Common myeloid progenitor, CD34-positive (primary cell): ENCODE measurements around the gene C1orf52. TPM values are rescaled to one million over a fixed set of nuclear protein-coding genes. Genes with fewer than 3 reads are reported as not detected.

Source experiments
- CTCF ChIA-PET: fragments of 350-600 bp; sonication (Branson Sonifier 250); formaldehyde crosslinking; loops from one replicate; lab custom pipeline; 2021; ENCODE audit warnings: antibody characterized with exemption; lab: Charles Lee
- POLR2A ChIA-PET: fragments of 350-600 bp; sonication (Branson Sonifier 250); formaldehyde crosslinking; loops from one replicate; lab custom pipeline; 2021; ENCODE audit warnings: antibody characterized with exemption; lab: Charles Lee
- DNase-seq, 3 donors: peaks; one replicate each; pipeline versions ENCODE4 v3.0.0 to v3.0.0-alpha.2; 2013
- H3K27ac ChIP-seq, 2 experiments: 1 replicate in 1 of 2; 2 replicates in 1 of 2; pipeline ENCODE4 v1.7.0; 2013; ENCODE audit warnings: inconsistent platforms in 2 of 2, low read length in 2 of 2, mild to moderate bottlenecking in 2 of 2, low read depth in 1 of 2, moderate library complexity in 1 of 2; ENCODE audit not compliant: severe bottlenecking in 2 of 2, insufficient read depth in 1 of 2, poor library complexity in 1 of 2
- H3K27me3 ChIP-seq, 5 experiments: replicated peaks in 2 of 5; 1 replicate in 3 of 5; 2 replicates in 2 of 5; pipeline versions ENCODE4 v1.6.1 to v1.7.0; 2013; ENCODE audit warnings: low read length in 4 of 5, mild to moderate bottlenecking in 2 of 5, moderate library complexity in 2 of 5, inconsistent platforms in 1 of 5; ENCODE audit not compliant: insufficient read depth in 5 of 5, control insufficient read depth in 4 of 5
- H3K36me3 ChIP-seq, 4 experiments: 1 replicate in 2 of 4; 2 replicates in 2 of 4; pipeline versions ENCODE4 v1.6.1 to v1.7.0; 2013; ENCODE audit warnings: low read length in 3 of 4, control low read depth in 1 of 4, mild to moderate bottlenecking in 1 of 4; ENCODE audit not compliant: control insufficient read depth in 4 of 4, insufficient read depth in 4 of 4
- H3K4me1 ChIP-seq, 4 experiments: 1 replicate in 3 of 4; 2 replicates in 1 of 4; pipeline versions ENCODE4 v1.6.1 to v1.7.1; 2013; ENCODE audit warnings: low read length in 3 of 4, mild to moderate bottlenecking in 3 of 4, control low read depth in 1 of 4, inconsistent platforms in 1 of 4, moderate library complexity in 1 of 4; ENCODE audit not compliant: control insufficient read depth in 4 of 4, insufficient read depth in 4 of 4; ENCODE audit errors: control extremely low read depth in 1 of 4
- H3K4me3 ChIP-seq, 7 experiments: 1 replicate in 4 of 7; 2 replicates in 3 of 7; pipeline versions ENCODE4 v1.5.1 to v1.7.0; 2013; ENCODE audit warnings: mild to moderate bottlenecking in 7 of 7, low read length in 6 of 7, moderate library complexity in 6 of 7, inconsistent platforms in 2 of 7, low read depth in 2 of 7, control low read depth in 1 of 7; ENCODE audit not compliant: insufficient read depth in 4 of 7, control insufficient read depth in 1 of 7; ENCODE audit errors: extremely low read depth in 1 of 7
- H3K9me3 ChIP-seq, 5 experiments: 1 replicate in 4 of 5; 2 replicates in 1 of 5; pipeline versions ENCODE4 v1.6.1 to v1.7.1; 2013; ENCODE audit warnings: low read length in 4 of 5, mild to moderate bottlenecking in 2 of 5, inconsistent platforms in 1 of 5, low read depth in 1 of 5, moderate library complexity in 1 of 5; ENCODE audit not compliant: control insufficient read depth in 4 of 5, insufficient read depth in 2 of 5; ENCODE audit errors: control extremely low read depth in 1 of 5
- WGBS: methylation state at CpG from one replicate; pipeline ENCODE4 v1.1.5; 2013; ENCODE audit not compliant: insufficient coverage; 5-methylcytosine and 5-hydroxymethylcytosine counted together
- polyA plus RNA-seq: library from polyadenylated mRNA; unstranded; fragments of 120-200 nt; gene quantifications from one replicate; pipeline ENCODE4 v1.2.1, GENCODE V29; 2013

C1orf52 gene
- polyA plus RNA-seq, result 32.4 TPM

GRCh38 chr1:85259118-85259911, at the start of gene C1orf52:
Gene C1orf52, minus strand, starts transcription at chr1:85259662. Its CDS starts 29 bp downstream, at chr1:85259633.
- H3K9me3 ChIP-seq, result peaks cover 0 to 4% (median 2%) of the 10 kb centered on the region in 5 experiments
- ChIA-PET CTCF (interaction anchor here (0.5 to 12.8 kb wide), 17 partner anchors 9 to 424 kb away, joined by 3 to 159 read pairs (median 4); partner anchors contain the start of gene BCL10), POLR2A (interaction anchor here (0.5 to 1.4 kb wide), 5 partner anchors 17 to 315 kb away, joined by 3 to 9 read pairs (median 4); partner anchors contain the start of genes BCL10 and SYDE2)
- peak within 1 kb of the TSS; percentile 72 to 93 for H3K27ac ChIP-seq
- DNase-seq, result peak; percentile 93 to 97 (median 96)
- H3K4me1 ChIP-seq, result peaks cover 8 to 18% (median 13%) of the 10 kb centered on the region in 4 experiments
- under 1% methylated on average over 41 of the region's 65 CpGs for WGBS
- peaks cover 6 to 26% (median 12%) of the 10 kb centered on the region in 4 experiments for H3K36me3 ChIP-seq
- H3K4me3 ChIP-seq, result peak within 1 kb of the TSS; percentile 81 to 98 (median 94)
- no peaks in the 10 kb centered on the region for H3K27me3 ChIP-seq

- DNase-seq, result no peak
- POLR2A ChIA-PET, result no interaction called here
- WGBS, result 90% methylated on average over 2 of the region's 4 CpGs
- CTCF ChIA-PET, result interaction anchor here (0.6 to 2.6 kb wide), 28 partner anchors 11 to 708 kb away, joined by 3 to 33 read pairs (median 5); no protein-coding TSS in a partner anchor
- Histone ChIP-seq H3K4me3 (no peak overlapping the region), H3K9me3 (no peaks in the 10 kb centered on the region), H3K27me3 (peaks cover 0 to 11% (median 2%) of the 10 kb centered on the region in 5 experiments), H3K4me1 (peaks cover 0 to 2% (median 0%) of the 10 kb centered on the region in 4 experiments), H3K36me3 (no peaks in the 10 kb centered on the region), H3K27ac (no peak overlapping the region)
Observed at GRCh38 chr1:85308833-85309350, 49.4 kb upstream of the C1orf52 start.

GRCh38 chr1:85307987-85308832, 48.7 kb upstream of the C1orf52 start:
- DNase-seq, result peak; percentile 76 to 85 (median 82)
- Histone ChIP-seq H3K4me1 (peaks cover 0 to 2% (median 0%) of the 10 kb centered on the region in 4 experiments), H3K9me3 (no peaks in the 10 kb centered on the region), H3K4me3 (peak overlapping the region in 2 of 7 experiments; percentile 1 to 51), H3K27ac (no peak overlapping the region), H3K27me3 (peaks cover 0 to 11% (median 2%) of the 10 kb centered on the region in 5 experiments), H3K36me3 (no peaks in the 10 kb centered on the region)
- WGBS, result 27% methylated on average over 25 of the region's 27 CpGs
- ChIA-PET CTCF (interaction anchor here (0.6 to 2.6 kb wide), 31 partner anchors 8 to 938 kb away, joined by 3 to 33 read pairs (median 4); no protein-coding TSS in a partner anchor), POLR2A (no interaction called here)

- WGBS, result 100% methylated on average over 4 of the region's 4 CpGs
- DNase-seq, result no peak
- Histone ChIP-seq H3K27ac (no peak overlapping the region), H3K27me3 (peaks cover 0 to 11% (median 2%) of the 10 kb centered on the region in 5 experiments), H3K36me3 (no peaks in the 10 kb centered on the region), H3K9me3 (no peaks in the 10 kb centered on the region), H3K4me3 (no peak overlapping the region), H3K4me1 (peaks cover 0 to 2% (median 0%) of the 10 kb centered on the region in 4 experiments)
- ChIA-PET POLR2A (no interaction called here), CTCF (interaction anchor here (0.9 to 1.2 kb wide), 4 partner anchors 9 to 387 kb away, joined by 3 to 5 read pairs (median 3); no protein-coding TSS in a partner anchor)
Observed at GRCh38 chr1:85306236-85306635, 46.8 kb upstream of the C1orf52 start.

GRCh38 chr1:85303440-85304162, 44.1 kb upstream of the C1orf52 start:
- Histone ChIP-seq H3K36me3 (no peaks in the 10 kb centered on the region), H3K4me3 (no peak overlapping the region), H3K9me3 (no peaks in the 10 kb centered on the region), H3K4me1 (peaks cover 0 to 2% (median 0%) of the 10 kb centered on the region in 4 experiments), H3K27ac (no peak overlapping the region), H3K27me3 (peaks cover 0 to 2% (median 0%) of the 10 kb centered on the region in 5 experiments)
- ChIA-PET CTCF (interaction anchor here (0.8 kb wide), 1 partner anchor 389 kb away, joined by 3 read pairs; no protein-coding TSS in a partner anchor), POLR2A (no interaction called here)
- 94% methylated on average over 3 of the region's 4 CpGs for WGBS
- DNase-seq, result no peak

- ChIA-PET CTCF (no interaction called here), POLR2A (no interaction called here)
- H3K9me3 ChIP-seq, result no peaks in the 10 kb centered on the region
- no peaks in the 10 kb centered on the region for H3K27me3 ChIP-seq
- no peak overlapping the region for H3K4me3 ChIP-seq
- H3K36me3 ChIP-seq, result no peaks in the 10 kb centered on the region
- H3K4me1 ChIP-seq, result no peaks in the 10 kb centered on the region
- WGBS, result 50% methylated on average over 2 of the region's 3 CpGs
- no peak for DNase-seq
- no peak overlapping the region for H3K27ac ChIP-seq
Observed at GRCh38 chr1:85300140-85300539, 40.7 kb upstream of the C1orf52 start.
